H1 (cell line): ENCODE results near the gene ZNF609. TPM values are rescaled to one million over a fixed set of nuclear protein-coding genes. Genes with fewer than 3 reads are reported as not detected.

Source experiments
- CTCF ChIA-PET: fragments of 300-600 bp; sonication (Branson Sonifier 250); formaldehyde crosslinking; loops from one replicate; lab custom pipeline; 2021; ENCODE audit not compliant: partially characterized antibody; lab: Charles Lee
- POLR2A ChIA-PET: fragments of 300-600 bp; sonication (Branson Sonifier 250); formaldehyde crosslinking; loops from one replicate; lab custom pipeline; 2021; ENCODE audit warnings: inconsistent platforms; ENCODE audit not compliant: partially characterized antibody; lab: Charles Lee
- DNase-seq, 2 experiments: peaks; one replicate each; pipeline versions ENCODE4 v3.0.0 to v3.0.0-alpha.2; 2010 to 2022; ENCODE audit warnings: low spot score in 2 of 2, low read depth in 1 of 2, mixed read lengths in 1 of 2
- FAIRE-seq: peaks from 2 replicates; lab custom pipeline; 2011; peaks lifted over from hg19 to GRCh38; lab: Jason Lieb, UNC
- H2AFZ ChIP-seq: 2 replicates; pipeline ENCODE4 v1.8.1; 2012; ENCODE audit warnings: low read length, inconsistent platforms
- H2AK5ac ChIP-seq: 2 replicates; pipeline ENCODE4 v1.6.1; 2013; ENCODE audit warnings: low read depth, low read length
- H2BK120ac ChIP-seq: replicated peaks from 2 replicates; pipeline ENCODE3; 2013; ENCODE audit warnings: low read depth, low read length, inconsistent platforms
- H2BK12ac ChIP-seq: 2 replicates; pipeline ENCODE4 v1.6.1; 2013; ENCODE audit warnings: low read depth, low read length
- H2BK15ac ChIP-seq: 2 replicates; pipeline ENCODE4 v1.6.1; 2013; ENCODE audit warnings: low read length
- H2BK20ac ChIP-seq: 2 replicates; pipeline ENCODE4 v1.6.1; 2013; ENCODE audit warnings: low read length
- H2BK5ac ChIP-seq: 2 replicates; pipeline ENCODE4 v1.6.1; 2013; ENCODE audit warnings: low read depth, low read length
- H3K14ac ChIP-seq: 2 replicates; pipeline ENCODE4 v1.6.1; 2013; ENCODE audit warnings: inconsistent platforms; ENCODE audit not compliant: insufficient read length
- H3K18ac ChIP-seq: 2 replicates; pipeline ENCODE4 v1.6.1; 2013; ENCODE audit warnings: low read length; ENCODE audit errors: extremely low read depth
- H3K23ac ChIP-seq: 2 replicates; pipeline ENCODE4 v1.6.1; 2013; ENCODE audit warnings: inconsistent platforms; ENCODE audit not compliant: insufficient read length
- H3K23me2 ChIP-seq: 2 replicates; pipeline ENCODE4 v1.6.1; 2013; ENCODE audit warnings: low read depth, low read length
- H3K27ac ChIP-seq: 2 replicates; pipeline ENCODE4 v1.6.1; 2011; ENCODE audit warnings: low read depth, low read length, inconsistent platforms
- H3K27me3 ChIP-seq, 4 experiments: replicated peaks in 1 of 4; 1 replicate in 1 of 4; 2 replicates in 3 of 4; pipeline versions ENCODE4 v1.6.1 to v1.8.1; 2011 to 2013; ENCODE audit warnings: low read length in 3 of 4, mild to moderate bottlenecking in 3 of 4, inconsistent platforms in 2 of 4, mixed read lengths in 2 of 4, moderate library complexity in 1 of 4; ENCODE audit not compliant: control insufficient read depth in 3 of 4, insufficient read depth in 3 of 4; ENCODE audit errors: extremely low read depth in 1 of 4
- H3K36me3 ChIP-seq, 4 experiments: 2 replicates each; pipeline versions ENCODE4 v1.6.1 to v1.8.1; 2011 to 2013; ENCODE audit warnings: mild to moderate bottlenecking in 4 of 4, low read length in 3 of 4, moderate library complexity in 2 of 4, control low read depth in 1 of 4, inconsistent platforms in 1 of 4; ENCODE audit not compliant: insufficient read depth in 4 of 4, control insufficient read depth in 2 of 4
- H3K4ac ChIP-seq: replicated peaks from 2 replicates; pipeline ENCODE3; 2013; ENCODE audit warnings: low read length, low read depth, mixed read lengths, inconsistent platforms; ENCODE audit not compliant: insufficient read length
- H3K4me1 ChIP-seq, 4 experiments: replicated peaks in 1 of 4; 1 replicate in 1 of 4; 2 replicates in 3 of 4; pipeline versions ENCODE4 v1.6.1 to v1.8.1; 2011 to 2013; ENCODE audit warnings: low read length in 3 of 4, inconsistent platforms in 2 of 4, mixed read lengths in 1 of 4; ENCODE audit not compliant: insufficient read depth in 4 of 4, control insufficient read depth in 3 of 4
- H3K4me2 ChIP-seq, 2 experiments: 2 replicates each; pipeline versions ENCODE4 v1.6.1 to v1.8.1; 2011 to 2013; ENCODE audit warnings: low read depth in 2 of 2, low read length in 2 of 2, control low read depth in 1 of 2, inconsistent platforms in 1 of 2, mild to moderate bottlenecking in 1 of 2; ENCODE audit not compliant: insufficient read depth in 1 of 2
- H3K4me3 ChIP-seq, 4 experiments: fragments of 200-600, 300-600 bp in 1 of 4; sonication (generic), shearing (Covaris generic), sonication (Bioruptor Twin) in 1 of 4; 2 replicates each; pipeline versions ENCODE4 v1.5.1 to v1.8.1; 2011 to 2016; ENCODE audit warnings: low read length in 4 of 4, low read depth in 3 of 4, control low read depth in 2 of 4, inconsistent platforms in 2 of 4, mild to moderate bottlenecking in 2 of 4, mixed read lengths in 1 of 4, moderate library complexity in 1 of 4; ENCODE audit not compliant: insufficient read depth in 2 of 4; ENCODE audit errors: extremely low read depth in 1 of 4
- H3K56ac ChIP-seq: replicated peaks from 2 replicates; pipeline ENCODE3; 2013; ENCODE audit warnings: low read depth, mild to moderate bottlenecking, mixed read lengths, low read length, inconsistent platforms; ENCODE audit not compliant: insufficient read length
- H3K79me1 ChIP-seq: 2 replicates; pipeline ENCODE4 v1.6.1; 2013; ENCODE audit warnings: low read depth, low read length, control low read depth
- H3K79me2 ChIP-seq, 2 experiments: 2 replicates each; pipeline versions ENCODE4 v1.6.1 to v1.8.1; 2012 to 2013; ENCODE audit warnings: low read length in 2 of 2, mild to moderate bottlenecking in 2 of 2, inconsistent platforms in 1 of 2; ENCODE audit not compliant: insufficient read depth in 2 of 2, control insufficient read depth in 1 of 2
- H3K9ac ChIP-seq, 4 experiments: replicated peaks in 1 of 4; 1 replicate in 1 of 4; 2 replicates in 3 of 4; pipeline versions ENCODE4 v1.6.1 to v1.8.1; 2011 to 2013; ENCODE audit warnings: low read depth in 3 of 4, low read length in 3 of 4, control low read depth in 2 of 4, mild to moderate bottlenecking in 2 of 4, moderate library complexity in 2 of 4, inconsistent platforms in 1 of 4; ENCODE audit errors: extremely low read depth in 1 of 4
- H3K9me3 ChIP-seq, 2 experiments: 2 replicates each; pipeline versions ENCODE4 v1.6.1 to v1.8.1; 2012 to 2013; ENCODE audit warnings: mild to moderate bottlenecking in 2 of 2, moderate library complexity in 2 of 2, control low read depth in 1 of 2, inconsistent platforms in 1 of 2, low read depth in 1 of 2, low read length in 1 of 2, mixed read lengths in 1 of 2; ENCODE audit not compliant: insufficient read depth in 2 of 2
- H4K20me1 ChIP-seq, 2 experiments: replicated peaks in 1 of 2; 2 replicates each; pipeline versions ENCODE3 to v1.8.1; 2011 to 2013; ENCODE audit warnings: inconsistent platforms in 2 of 2, low read length in 2 of 2, mild to moderate bottlenecking in 1 of 2; ENCODE audit not compliant: insufficient read depth in 2 of 2, control insufficient read depth in 1 of 2
- H4K5ac ChIP-seq: 2 replicates; pipeline ENCODE4 v1.6.1; 2013; ENCODE audit warnings: low read length, low read depth, mixed read lengths, inconsistent platforms; ENCODE audit not compliant: insufficient read length
- H4K8ac ChIP-seq: 2 replicates; pipeline ENCODE4 v1.8.0; 2013; ENCODE audit warnings: mild to moderate bottlenecking, moderate library complexity, low read length, inconsistent platforms; ENCODE audit not compliant: insufficient read depth; ENCODE audit errors: extremely low read depth
- H4K91ac ChIP-seq: replicated peaks from 2 replicates; pipeline ENCODE3; 2013; ENCODE audit warnings: low read length, mixed read lengths, inconsistent platforms; ENCODE audit not compliant: insufficient read length
- RXRA ChIP-seq: IDR thresholded peaks from 2 replicates; pipeline ENCODE4 v1.6.1; 2011; ENCODE audit warnings: low read depth, mild to moderate bottlenecking, low read length, moderate library complexity; ENCODE audit not compliant: insufficient read depth
- SAP30 ChIP-seq: fragments of 300-600 bp; sonication (generic); IDR thresholded peaks from 2 replicates; pipeline ENCODE4 v1.7.1; 2012; ENCODE audit warnings: low read length, moderate library complexity, mild to moderate bottlenecking, inconsistent platforms; ENCODE audit not compliant: insufficient read depth, insufficient replicate concordance
- polyA plus RNA-seq, 7 experiments: library from polyadenylated mRNA; depleted of rRNA in 3 of 7; stranded (reverse) in 5 of 7; unstranded in 2 of 7; fragments of >200 nt in 5 of 7; fragments of 200-250 nt in 2 of 7; gene quantifications; 1 replicate in 5 of 7; 2 replicates in 1 of 7; 4 replicates in 1 of 7; pipeline versions ENCODE4 v1.2.1 to v1.2.3, GENCODE V29; 2011 to 2013; ENCODE audit warnings: missing spikeins in 2 of 7, mixed read lengths in 2 of 7
- total RNA-seq: library from RNA; stranded (reverse); fragmentation: NEBNext Ultra II Directional; extraction: Animal tissue kit (Norgen Biotek cat#: 25700); gene quantifications from 2 replicates; pipeline ENCODE4 v1.2.1, GENCODE V29; 2021
- TF ChIP-seq, protein P1 (sequence below): IDR thresholded peaks from 2 replicates; pipeline ENCODE4 v1.6.1; 2012; ENCODE audit warnings: low read length, inconsistent platforms

The ZNF609 gene
- total and polyA plus RNA-seq, 2 of the 8 experiments (the other 6 are each of a cell fraction or from before 2014, with no cell fraction given), result 15.5 to 47.8 TPM

GRCh38 chr15:64490598-64491259 is 30.4 kb downstream of the ZNF609 start:
- Histone ChIP-seq H3K23me2 (no peaks in the 10 kb centered on the region), H3K4me1 (peaks cover 0 to 2% (median 0%) of the 10 kb centered on the region in 4 experiments; a peak in 1 of 7 replicates), H3K9ac (no peak overlapping the region), H2BK12ac (no peak overlapping the region), H3K36me3 (no peaks in the 10 kb centered on the region), H2AK5ac (no peak overlapping the region), H2AFZ (no peak overlapping the region), H3K79me2 (peaks cover 0 to 51% of the 10 kb centered on the region in 2 experiments; a peak in 2 of 4 replicates), H3K14ac (no peak overlapping the region), H3K79me1 (peaks cover 4% of the 10 kb centered on the region; the same call in 1 of the 2 replicates), H3K4ac (no peak overlapping the region), H2BK5ac (no peak overlapping the region), H2BK120ac (no peak overlapping the region), H3K18ac (no peak overlapping the region), H4K8ac (no peak overlapping the region), H2BK15ac (no peak overlapping the region), H4K5ac (no peak overlapping the region), H3K9me3 (no peaks in the 10 kb centered on the region), H3K4me3 (no peak overlapping the region), H3K23ac (no peak overlapping the region), H4K91ac (no peak overlapping the region), H3K27ac (no peak overlapping the region), H3K56ac (no peak overlapping the region), H2BK20ac (no peak overlapping the region), H3K27me3 (no peaks in the 10 kb centered on the region), H4K20me1 (peaks cover 3 to 10% of the 10 kb centered on the region in 2 experiments), H3K4me2 (no peak overlapping the region)
- TF ChIP-seq, protein P1, sequence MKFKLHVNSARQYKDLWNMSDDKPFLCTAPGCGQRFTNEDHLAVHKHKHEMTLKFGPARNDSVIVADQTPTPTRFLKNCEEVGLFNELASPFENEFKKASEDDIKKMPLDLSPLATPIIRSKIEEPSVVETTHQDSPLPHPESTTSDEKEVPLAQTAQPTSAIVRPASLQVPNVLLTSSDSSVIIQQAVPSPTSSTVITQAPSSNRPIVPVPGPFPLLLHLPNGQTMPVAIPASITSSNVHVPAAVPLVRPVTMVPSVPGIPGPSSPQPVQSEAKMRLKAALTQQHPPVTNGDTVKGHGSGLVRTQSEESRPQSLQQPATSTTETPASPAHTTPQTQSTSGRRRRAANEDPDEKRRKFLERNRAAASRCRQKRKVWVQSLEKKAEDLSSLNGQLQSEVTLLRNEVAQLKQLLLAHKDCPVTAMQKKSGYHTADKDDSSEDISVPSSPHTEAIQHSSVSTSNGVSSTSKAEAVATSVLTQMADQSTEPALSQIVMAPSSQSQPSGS, result no peak
- TF ChIP-seq RXRA (no peak), SAP30 (no peak)
- ChIA-PET CTCF (interaction anchor here (0.8 to 1.0 kb wide), 2 partner anchors 10 to 24 kb away, joined by 3 to 4 read pairs; no protein-coding TSS in a partner anchor), POLR2A (interaction anchor here (1.1 to 3.1 kb wide), 3 partner anchors 9 to 27 kb away, joined by 3 to 10 read pairs (median 4); no protein-coding TSS in a partner anchor)
- FAIRE-seq (no peak), DNase-seq (no peak)
